HEK293 (cell line): ENCODE data around the gene ABHD5.
A peak's percentile ranks its signal among the peaks of the same experiment; 100 is the strongest.

ENCODE experiments used
- CTCF ChIA-PET: fragments of 350-600 bp; formaldehyde crosslinking; extraction: SDS; loops from one replicate; lab custom pipeline; 2021; ENCODE audit warnings: antibody characterized with exemption; lab: Yijun Ruan, JAX
- POLR2A ChIA-PET: fragments of 300-600 bp; formaldehyde crosslinking; extraction: SDS; loops from one replicate; lab custom pipeline; 2020; ENCODE audit warnings: antibody characterized with exemption, inconsistent platforms; lab: Yijun Ruan, JAX
- H3K27ac ChIP-seq: fragments of 200-500 bp; sonication (Bioruptor generic); 2 replicates; pipeline ENCODE4 v1.5.1; 2014; ENCODE audit warnings: low read depth, low read length, control low read depth, inconsistent platforms; ENCODE audit errors: extremely low read depth
- H3K36me3 ChIP-seq, 2 experiments: fragments of 200-500 bp in 1 of 2; sonication (Bioruptor generic) in 1 of 2; 1 replicate in 1 of 2; 2 replicates in 1 of 2; pipeline ENCODE4 v1.5.1; 2014 to 2017; ENCODE audit warnings: inconsistent platforms in 2 of 2, low read length in 2 of 2; ENCODE audit not compliant: control insufficient read depth in 2 of 2, insufficient read depth in 1 of 2
- H3K4me1 ChIP-seq: fragments of 200-500 bp; sonication (Bioruptor generic); 2 replicates; pipeline ENCODE4 v1.5.1; 2014; ENCODE audit warnings: mild to moderate bottlenecking, low read length, inconsistent platforms; ENCODE audit not compliant: control insufficient read depth, insufficient read depth
- H3K4me3 ChIP-seq: 2 replicates; pipeline ENCODE4 v1.5.1; 2011; ENCODE audit warnings: low read depth, mild to moderate bottlenecking, control low read depth, low read length, moderate library complexity
- H3K9me3 ChIP-seq: fragments of 200-500 bp; sonication (Bioruptor generic); 2 replicates; pipeline ENCODE4 v1.5.1; 2014; ENCODE audit warnings: low read depth, low read length, inconsistent platforms; ENCODE audit not compliant: control insufficient read depth, insufficient read depth
- BCL11B ChIP-seq: fragments of 450-650 bp; formaldehyde crosslinking; IDR thresholded peaks from 2 replicates; pipeline ENCODE4 v1.5.1; 2016; ENCODE audit warnings: low read depth, missing biosample characterization, missing genetic modification characterization
- FEZF1 ChIP-seq: fragments of 450-650 bp; formaldehyde crosslinking; IDR thresholded peaks from 2 replicates; pipeline ENCODE4 v1.5.1; 2016; ENCODE audit warnings: missing biosample characterization, missing genetic modification characterization
- GLIS1 ChIP-seq: fragments of 450-650 bp; formaldehyde crosslinking; IDR thresholded peaks from 2 replicates; pipeline ENCODE4 v1.5.1; 2016; ENCODE audit warnings: missing biosample characterization, missing genetic modification characterization
- KLF1 ChIP-seq: fragments of 450-650 bp; formaldehyde crosslinking; IDR thresholded peaks from 2 replicates; pipeline ENCODE4 v1.5.1; 2016; ENCODE audit warnings: missing biosample characterization, missing genetic modification characterization
- KLF16 ChIP-seq: fragments of 450-650 bp; formaldehyde crosslinking; IDR thresholded peaks from 2 replicates; pipeline ENCODE4 v1.5.1; 2017; ENCODE audit warnings: missing biosample characterization, missing genetic modification characterization
- KLF17 ChIP-seq: fragments of 450-650 bp; formaldehyde crosslinking; IDR thresholded peaks from 2 replicates; pipeline ENCODE4 v1.5.1; 2016; ENCODE audit warnings: missing biosample characterization, missing genetic modification characterization
- KLF7 ChIP-seq: fragments of 450-650 bp; formaldehyde crosslinking; IDR thresholded peaks from 2 replicates; pipeline ENCODE4 v1.5.1; 2016; ENCODE audit warnings: missing biosample characterization, missing genetic modification characterization, borderline replicate concordance
- KLF8 ChIP-seq: fragments of 450-650 bp; formaldehyde crosslinking; IDR thresholded peaks from 2 replicates; pipeline ENCODE4 v1.5.1; 2016; ENCODE audit warnings: missing biosample characterization, missing genetic modification characterization
- SP2 ChIP-seq: fragments of 450-650 bp; formaldehyde crosslinking; IDR thresholded peaks from 2 replicates; pipeline ENCODE4 v1.5.1; 2016; ENCODE audit warnings: missing biosample characterization, missing genetic modification characterization
- SP3 ChIP-seq: fragments of 450-650 bp; formaldehyde crosslinking; IDR thresholded peaks from 2 replicates; pipeline ENCODE4 v1.5.1; 2016; ENCODE audit warnings: missing biosample characterization, missing genetic modification characterization
- WT1 ChIP-seq: fragments of 450-650 bp; formaldehyde crosslinking; IDR thresholded peaks from 2 replicates; pipeline ENCODE4 v1.5.1; 2016; ENCODE audit warnings: missing biosample characterization, missing genetic modification characterization
- ZBTB20 ChIP-seq: fragments of 450-650 bp; formaldehyde crosslinking; IDR thresholded peaks from 2 replicates; pipeline ENCODE4 v1.5.1; 2016; ENCODE audit warnings: missing biosample characterization, missing genetic modification characterization
- ZFP69B ChIP-seq: fragments of 450-650 bp; formaldehyde crosslinking; IDR thresholded peaks from 2 replicates; pipeline ENCODE4 v1.5.1; 2016; ENCODE audit warnings: missing biosample characterization, missing genetic modification characterization
- ZIC2 ChIP-seq: fragments of 450-650 bp; formaldehyde crosslinking; IDR thresholded peaks from 2 replicates; pipeline ENCODE4 v1.5.1; 2016; ENCODE audit warnings: missing biosample characterization, missing genetic modification characterization
- ZNF114 ChIP-seq: fragments of 450-650 bp; formaldehyde crosslinking; IDR thresholded peaks from 2 replicates; pipeline ENCODE4 v1.5.0; 2017; ENCODE audit warnings: missing biosample characterization, missing genetic modification characterization
- ZNF121 ChIP-seq: fragments of 450-650 bp; formaldehyde crosslinking; IDR thresholded peaks from 2 replicates; pipeline ENCODE4 v1.5.1; 2016; ENCODE audit warnings: missing biosample characterization, missing genetic modification characterization
- ZNF19 ChIP-seq: fragments of 450-650 bp; formaldehyde crosslinking; IDR thresholded peaks from 2 replicates; pipeline ENCODE4; 2016; ENCODE audit warnings: missing biosample characterization, missing genetic modification characterization, low read depth
- ZNF239 ChIP-seq: fragments of 450-650 bp; formaldehyde crosslinking; IDR thresholded peaks from 2 replicates; pipeline ENCODE4 v1.5.1; 2016; ENCODE audit warnings: missing biosample characterization, missing genetic modification characterization
- ZNF354C ChIP-seq: fragments of 450-650 bp; formaldehyde crosslinking; IDR thresholded peaks from 2 replicates; pipeline ENCODE4 v1.5.1; 2016; ENCODE audit warnings: missing biosample characterization, missing genetic modification characterization, low read depth, borderline replicate concordance
- ZNF366 ChIP-seq: fragments of 450-650 bp; formaldehyde crosslinking; conservative IDR thresholded peaks from 2 replicates; pipeline ENCODE4 v1.5.1; 2016; ENCODE audit warnings: missing biosample characterization, missing genetic modification characterization
- ZNF514 ChIP-seq: fragments of 450-650 bp; formaldehyde crosslinking; IDR thresholded peaks from 2 replicates; pipeline ENCODE4 v1.5.1; 2016; ENCODE audit warnings: missing biosample characterization, missing genetic modification characterization
- ZNF529 ChIP-seq: fragments of 450-650 bp; formaldehyde crosslinking; IDR thresholded peaks from 2 replicates; pipeline ENCODE4 v1.5.1; 2017; ENCODE audit warnings: missing genetic modification characterization, missing biosample characterization; ENCODE audit not compliant: insufficient replicate concordance
- ZNF548 ChIP-seq: fragments of 450-650 bp; formaldehyde crosslinking; IDR thresholded peaks from 2 replicates; pipeline ENCODE4 v1.5.1; 2016; ENCODE audit warnings: missing biosample characterization, missing genetic modification characterization
- ZNF555 ChIP-seq: fragments of 450-650 bp; formaldehyde crosslinking; conservative IDR thresholded peaks from 2 replicates; pipeline ENCODE4 v1.5.1; 2017; ENCODE audit warnings: missing biosample characterization, mild to moderate bottlenecking, missing genetic modification characterization, inconsistent platforms
- ZNF629 ChIP-seq: fragments of 450-650 bp; formaldehyde crosslinking; IDR thresholded peaks from 2 replicates; pipeline ENCODE4 v1.5.1; 2017; ENCODE audit warnings: missing biosample characterization, missing genetic modification characterization
- ZNF639 ChIP-seq: fragments of 450-650 bp; formaldehyde crosslinking; IDR thresholded peaks from 2 replicates; pipeline ENCODE4 v1.5.1; 2016; ENCODE audit warnings: missing biosample characterization, missing genetic modification characterization
- ZNF670 ChIP-seq: fragments of 450-650 bp; formaldehyde crosslinking; IDR thresholded peaks from 2 replicates; pipeline ENCODE4 v1.5.1; 2016; ENCODE audit warnings: missing biosample characterization, missing genetic modification characterization, low read depth
- ZNF785 ChIP-seq: fragments of 450-650 bp; formaldehyde crosslinking; IDR thresholded peaks from 2 replicates; pipeline ENCODE4 v1.5.1; 2016; ENCODE audit warnings: missing biosample characterization, missing genetic modification characterization
- ZNF837 ChIP-seq: fragments of 450-650 bp; formaldehyde crosslinking; IDR thresholded peaks from 2 replicates; pipeline ENCODE4 v1.5.1; 2016; ENCODE audit warnings: missing biosample characterization, missing genetic modification characterization
- ZSCAN18 ChIP-seq: fragments of 450-650 bp; formaldehyde crosslinking; IDR thresholded peaks from 2 replicates; pipeline ENCODE4 v1.5.1; 2016; ENCODE audit warnings: missing biosample characterization, missing genetic modification characterization

Gene ABHD5

GRCh38 chr3:43735618-43736017 lies 44.9 kb downstream of the ABHD5 start:
- Histone ChIP-seq H3K36me3 (peaks cover 0 to 8% of the 10 kb centered on the region in 2 experiments; a peak in 1 of 3 replicates), H3K27ac (no peak overlapping the region), H3K4me1 (no peaks in the 10 kb centered on the region), H3K4me3 (no peak overlapping the region), H3K9me3 (no peaks in the 10 kb centered on the region)
- TF ChIP-seq SP2 (tag by site-specific recombination) (no peak), ZNF639 (tag by site-specific recombination) (no peak), ZNF837 (no peak), ZNF555 (tag by site-specific recombination) (no peak), ZNF548 (no peak), ZNF529 (tag by site-specific recombination) (no peak), ZSCAN18 (tag by site-specific recombination) (no peak), ZBTB20 (tag by site-specific recombination) (no peak), ZNF785 (tag by site-specific recombination) (no peak), ZNF239 (tag by site-specific recombination) (no peak), BCL11B (tag by site-specific recombination) (no peak)
- ChIA-PET POLR2A (no interaction called here), CTCF (no interaction called here)

- POLR2A ChIA-PET, result interaction anchor here (0.7 to 1.2 kb wide), 2 partner anchors 17 to 46 kb away, joined by 3 to 4 read pairs; partner anchors contain the start of gene ABHD5
These were observed 46.1 kb downstream of the ABHD5 start for GRCh38 chr3:43736558-43737440.

More at GRCh38 chr3:43736558-43737440, 46.1 kb downstream of the ABHD5 start:
- H3K9me3 ChIP-seq, result no peaks in the 10 kb centered on the region
- peak; percentile 72 for TF ChIP-seq KLF17 (tag by site-specific recombination)
- no peak for TF ChIP-seq ZNF121
- no peak for TF ChIP-seq ZFP69B (tag by site-specific recombination)
- TF ChIP-seq ZNF670, result no peak
- TF ChIP-seq ZIC2 (tag by site-specific recombination), result no peak
- TF ChIP-seq GLIS1 (tag by site-specific recombination), result no peak
- TF ChIP-seq ZNF366 (tag by site-specific recombination), result 0 out of 2 replicates have a peak, but pooled peaks have one; percentile 23
- TF ChIP-seq KLF16 (tag by site-specific recombination), result 0 out of 2 replicates have a peak, but pooled peaks have one; percentile 25
- TF ChIP-seq ZNF514 (tag by site-specific recombination), result no peak
- TF ChIP-seq WT1 (tag by site-specific recombination), result no peak
- TF ChIP-seq FEZF1 (tag by site-specific recombination), result 0 out of 2 replicates have a peak, but pooled peaks have one; percentile 13
- 0 out of 2 replicates have a peak, but pooled peaks have one; percentile 28 for TF ChIP-seq KLF8 (tag by site-specific recombination)
- no peak for TF ChIP-seq ZNF19 (tag by site-specific recombination)
- TF ChIP-seq ZNF114 (tag by site-specific recombination), result no peak
- peak; percentile 28; the same call in 1 of the 2 replicates for TF ChIP-seq SP3 (tag by site-specific recombination)
- TF ChIP-seq KLF7 (tag by site-specific recombination), result peak; percentile 35; the same call in 1 of the 2 replicates
- TF ChIP-seq ZNF354C (tag by site-specific recombination), result no peak
- TF ChIP-seq KLF1, result peak; percentile 60; the same call in 1 of the 2 replicates
- TF ChIP-seq ZNF629 (tag by site-specific recombination), result peak; percentile 93
- CTCF ChIA-PET, result no interaction called here
- peaks cover 0 to 8% of the 10 kb centered on the region in 2 experiments; a peak in 1 of 3 replicates for H3K36me3 ChIP-seq
- no peak overlapping the region for H3K4me3 ChIP-seq
- no peak overlapping the region for H3K27ac ChIP-seq
- no peaks in the 10 kb centered on the region for H3K4me1 ChIP-seq
